H1 (cell line): ENCODE data around the gene RPS18. TPM values are rescaled to one million over a fixed set of nuclear protein-coding genes. Genes with fewer than 3 reads are reported as not detected.

Experiments
- EZH2 ChIP-seq: fragments of 200-600 bp; sonication (generic); IDR thresholded peaks from 2 replicates; pipeline ENCODE4 v1.7.1; 2012; ENCODE audit warnings: low read depth, mild to moderate bottlenecking, moderate library complexity, low read length, inconsistent platforms; ENCODE audit not compliant: severe bottlenecking
- POU5F1 ChIP-seq: IDR thresholded peaks from 2 replicates; pipeline ENCODE4 v1.6.1; 2011; ENCODE audit warnings: low read depth, mild to moderate bottlenecking, low read length, moderate library complexity
- SP1 ChIP-seq: IDR thresholded peaks from 2 replicates; pipeline ENCODE4 v1.6.1; 2011; ENCODE audit warnings: low read depth, low read length
- SUZ12 ChIP-seq: fragments of 200-600 bp; sonication (generic); IDR thresholded peaks from 2 replicates; pipeline ENCODE4 v1.6.1; 2012; ENCODE audit warnings: mild to moderate bottlenecking, inconsistent platforms, low read length, moderate library complexity, mixed read lengths
- TAF7 ChIP-seq: optimal IDR thresholded peaks from 2 replicates; pipeline ENCODE3; 2011; ENCODE audit warnings: low read depth, mild to moderate bottlenecking, inconsistent platforms, low read length, moderate library complexity, borderline replicate concordance
- TCF12 ChIP-seq: IDR thresholded peaks from 2 replicates; pipeline ENCODE4 v1.6.1; 2011; ENCODE audit warnings: low read depth, mild to moderate bottlenecking, low read length
- ZNF274 ChIP-seq: IDR thresholded peaks from 2 replicates; pipeline ENCODE4 v1.7.0; 2012; ENCODE audit warnings: low read length, borderline replicate concordance; ENCODE audit errors: extremely low read depth
- polyA plus RNA-seq, 7 experiments: library from polyadenylated mRNA; depleted of rRNA in 3 of 7; stranded (reverse) in 5 of 7; unstranded in 2 of 7; fragments of >200 nt in 5 of 7; fragments of 200-250 nt in 2 of 7; gene quantifications; 1 replicate in 5 of 7; 2 replicates in 1 of 7; 4 replicates in 1 of 7; pipeline versions ENCODE4 v1.2.1 to v1.2.3, GENCODE V29; 2011 to 2013; ENCODE audit warnings: missing spikeins in 2 of 7, mixed read lengths in 2 of 7
- total RNA-seq: library from RNA; stranded (reverse); fragmentation: NEBNext Ultra II Directional; extraction: Animal tissue kit (Norgen Biotek cat#: 25700); gene quantifications from 2 replicates; pipeline ENCODE4 v1.2.1, GENCODE V29; 2021

The RPS18 gene
- total and polyA plus RNA-seq, 2 of the 8 experiments (the other 6 are each of a cell fraction or from before 2014, with no cell fraction given), result 2,796 to 7,099 TPM

DNA sequence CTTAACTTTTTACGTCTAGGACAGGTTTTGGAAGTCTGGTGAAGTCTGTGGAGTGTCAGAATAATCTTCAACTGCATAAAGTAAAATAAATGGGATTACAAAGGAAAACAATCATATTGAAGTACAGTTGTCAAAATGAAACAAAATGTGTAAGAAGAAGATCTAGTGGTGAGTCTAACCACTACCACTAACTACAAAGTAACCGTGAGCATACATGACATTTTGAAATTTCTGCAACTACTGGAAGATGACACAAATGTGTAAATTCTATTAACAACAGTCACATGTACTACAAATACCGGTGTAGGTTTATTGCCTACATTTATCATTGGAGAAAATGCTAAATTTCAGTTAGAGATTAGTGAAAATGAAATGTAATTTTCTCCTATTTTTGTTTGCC is 29.9 kb upstream of the RPS18 start (continued):
- TF ChIP-seq TAF7 (no peak), POU5F1 (no peak), ZNF274 (no peak), TCF12 (no peak), EZH2 (no peak), SP1 (no peak), SUZ12 (no peak)
